GM21526 (cell line): Measurements from ENCODE around the gene ABLIM2.
"Not testable (repeated sequence)": the region's sequence is repeated elsewhere in the genome, so short reads cannot be mapped to it uniquely, and the experiment has no call there.

Experiments used
- ATAC-seq: cut with Tn5 transposase; IDR thresholded peaks from one replicate; pipeline ENCODE4 v1.9.1; 2021; ENCODE audit warnings: moderate library complexity; ENCODE audit not compliant: unreplicated experiment, low FRiP score

Gene ABLIM2

DNA sequence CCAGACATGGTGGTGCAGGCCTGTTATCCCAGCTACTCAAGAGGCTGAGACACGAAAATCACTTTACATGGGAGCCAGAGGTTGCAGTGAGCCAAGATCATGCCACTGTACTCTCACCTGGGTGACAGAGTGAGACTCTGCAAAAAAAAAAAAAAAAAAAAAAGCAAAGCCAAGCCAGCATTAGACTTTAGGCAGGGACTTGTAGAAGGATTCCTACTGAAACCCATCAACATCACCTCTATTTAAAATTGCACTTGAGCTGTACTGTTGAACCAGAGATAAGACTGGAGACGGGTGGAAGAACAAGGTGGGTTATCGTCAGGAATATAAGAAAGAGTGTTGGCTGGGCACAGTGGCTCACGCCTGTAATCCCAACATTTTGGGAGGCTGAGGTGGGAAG lies 203.2 kb downstream of the ABLIM2 start:
- ATAC-seq: no peak

DNA sequence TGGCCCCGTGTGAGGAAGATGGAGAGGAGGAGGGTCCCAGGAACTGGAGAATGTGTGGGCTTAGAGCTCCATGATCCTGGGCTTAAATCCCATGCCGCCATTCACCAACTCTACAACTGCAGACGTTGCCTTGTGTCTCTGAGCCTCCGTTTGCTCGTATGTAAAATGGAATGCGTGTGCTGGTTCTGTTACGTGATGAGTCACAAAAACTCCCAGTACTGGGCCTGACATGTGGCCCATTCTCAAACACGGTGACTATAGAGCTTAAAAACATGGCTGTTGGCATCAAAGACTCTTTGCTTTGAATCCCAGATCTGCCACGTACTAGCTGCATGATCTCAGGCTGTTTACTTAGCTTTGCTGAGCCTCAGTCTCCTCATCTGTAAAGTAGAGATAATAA lies 206.0 kb downstream of the ABLIM2 start:
- ATAC-seq: no peak

DNA sequence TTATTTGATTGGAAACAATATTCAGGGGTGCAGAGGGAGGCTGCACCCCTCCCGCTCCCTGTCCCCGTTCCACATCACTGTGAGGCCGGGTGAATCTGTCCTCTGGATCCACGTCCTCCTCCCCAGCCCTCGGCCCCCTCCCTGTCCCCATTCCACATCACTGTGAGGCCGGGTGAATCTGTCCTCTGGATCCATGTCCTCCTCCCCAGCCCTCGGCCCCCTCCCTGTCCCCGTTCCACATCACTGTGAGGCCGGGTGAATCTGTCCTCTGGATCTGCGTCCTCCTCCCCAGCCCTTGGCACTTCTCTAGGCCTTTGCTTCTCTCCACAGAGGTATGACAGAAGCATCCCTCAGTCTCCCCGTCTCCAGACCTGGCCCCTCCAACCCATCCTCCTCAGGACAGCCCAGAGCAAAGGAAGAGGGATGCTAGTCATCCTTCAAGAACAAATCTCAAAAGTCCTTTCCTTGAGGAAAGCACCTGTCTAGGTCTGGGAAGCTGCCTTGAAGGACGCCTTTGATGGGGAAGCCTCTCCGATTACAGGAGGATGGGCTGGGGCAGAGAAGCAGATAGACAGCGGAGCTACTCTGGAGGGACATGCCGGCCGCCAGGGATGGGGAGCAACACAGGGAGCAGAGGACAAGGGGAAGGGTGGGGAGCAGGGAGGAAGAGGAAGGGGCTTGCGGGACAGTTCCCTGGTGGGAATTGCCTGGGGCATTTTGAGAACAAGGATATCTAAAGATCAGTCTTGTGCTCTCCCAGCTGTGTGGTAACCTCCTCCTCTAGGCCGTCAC lies 208.1 kb downstream of the ABLIM2 start:
- ATAC-seq: no peak

DNA sequence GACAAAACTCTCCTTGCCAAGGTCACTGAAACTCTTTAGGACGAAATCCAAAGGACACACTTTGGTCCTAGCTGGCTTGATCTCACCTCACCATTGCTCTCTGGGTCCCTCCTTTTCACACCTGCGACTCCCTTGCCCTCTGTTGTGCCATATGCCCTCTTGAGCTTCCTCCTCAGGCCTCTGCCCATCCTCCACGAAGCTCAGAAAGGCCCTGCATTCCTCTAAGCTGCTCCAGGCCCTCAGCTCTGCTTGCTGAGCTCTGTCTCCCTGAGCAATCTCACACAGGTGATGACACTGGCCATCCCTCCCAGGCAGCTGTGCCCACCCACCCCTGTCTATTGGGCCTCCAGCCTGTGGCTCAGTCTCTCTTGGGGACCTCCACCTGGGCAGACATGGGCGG lies 208.9 kb downstream of the ABLIM2 start:
- ATAC-seq: no peak

DNA sequence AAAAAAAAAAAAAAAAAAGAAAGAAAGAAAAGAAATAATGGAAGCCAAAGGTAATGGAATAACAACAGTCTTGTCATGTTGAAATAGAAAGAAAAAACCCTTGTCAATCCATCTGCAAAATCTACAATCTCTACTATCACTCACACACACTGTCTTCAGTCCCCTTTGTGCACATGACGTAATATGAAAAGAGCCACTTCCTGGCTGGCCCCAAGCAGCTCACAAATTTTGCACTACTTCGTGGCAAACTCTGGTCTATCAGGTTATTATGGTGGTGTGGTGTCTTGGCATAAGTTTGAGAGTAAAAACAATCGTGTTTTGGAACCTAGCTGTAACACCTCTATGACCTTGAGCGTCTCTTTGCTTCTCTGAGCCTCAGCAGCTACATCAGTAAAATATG lies 210.7 kb downstream of the ABLIM2 start:
- ATAC-seq: no peak

DNA sequence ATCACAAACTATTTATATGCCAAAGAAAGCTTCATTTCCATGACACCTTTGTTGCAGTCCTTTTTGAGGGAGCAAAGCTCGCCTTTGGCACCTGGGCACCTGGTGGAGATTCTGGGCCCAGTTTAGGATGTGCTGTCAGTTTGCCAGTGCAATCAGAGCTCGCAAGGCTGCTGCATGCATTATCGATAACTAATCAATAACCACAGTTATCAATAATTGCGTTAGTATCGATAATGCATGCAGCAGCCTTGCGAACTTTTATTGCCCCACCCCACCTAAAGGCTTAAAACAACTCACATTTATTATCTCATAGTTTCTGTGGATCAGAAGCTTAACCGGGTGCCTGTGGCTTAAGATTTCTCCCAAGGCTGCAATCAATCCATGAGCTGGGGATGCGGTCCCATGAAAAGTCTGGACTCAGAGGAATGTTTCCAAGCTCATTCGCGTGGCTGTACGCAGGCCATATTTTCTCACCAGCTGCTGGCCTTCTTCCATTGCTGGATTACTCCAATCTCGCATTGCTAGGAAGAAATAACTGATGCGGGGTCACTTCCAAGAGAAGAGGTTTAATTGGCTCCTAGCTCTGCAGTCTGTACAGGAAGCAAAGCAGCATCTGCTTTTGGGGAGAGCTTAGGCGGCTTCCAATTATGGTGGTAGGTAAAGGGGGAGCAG lies 212.8 kb downstream of the ABLIM2 start:
- no peak for ATAC-seq

DNA sequence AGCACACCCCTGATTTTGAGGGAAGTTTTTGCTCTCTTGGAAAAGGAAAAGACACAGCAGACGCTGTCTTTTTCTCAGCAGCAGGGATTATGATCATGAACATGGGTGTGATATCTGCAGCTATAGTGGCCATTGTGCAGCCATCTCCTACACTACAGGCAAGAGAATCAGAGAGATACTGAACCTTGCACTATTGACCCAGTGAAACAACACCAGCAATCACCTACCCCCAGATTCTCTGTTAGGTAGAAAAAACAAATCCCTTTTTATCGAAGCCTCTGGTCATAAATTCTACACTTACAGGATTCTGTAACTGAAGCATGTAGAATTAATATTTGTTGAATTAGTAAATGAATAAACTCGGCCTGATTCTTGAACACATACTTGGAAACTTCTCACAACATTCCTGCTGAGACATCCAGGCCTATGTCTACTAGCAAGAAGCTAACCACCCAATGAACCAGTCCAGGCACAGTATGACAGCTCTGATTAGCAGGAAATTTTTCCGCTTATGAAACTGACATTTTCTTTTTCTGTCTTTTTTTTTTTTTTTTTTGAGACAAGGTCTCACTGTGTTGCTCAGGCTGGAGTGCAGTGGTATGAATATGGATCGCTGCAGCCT lies 213.9 kb downstream of the ABLIM2 start:
- ATAC-seq: no peak

DNA sequence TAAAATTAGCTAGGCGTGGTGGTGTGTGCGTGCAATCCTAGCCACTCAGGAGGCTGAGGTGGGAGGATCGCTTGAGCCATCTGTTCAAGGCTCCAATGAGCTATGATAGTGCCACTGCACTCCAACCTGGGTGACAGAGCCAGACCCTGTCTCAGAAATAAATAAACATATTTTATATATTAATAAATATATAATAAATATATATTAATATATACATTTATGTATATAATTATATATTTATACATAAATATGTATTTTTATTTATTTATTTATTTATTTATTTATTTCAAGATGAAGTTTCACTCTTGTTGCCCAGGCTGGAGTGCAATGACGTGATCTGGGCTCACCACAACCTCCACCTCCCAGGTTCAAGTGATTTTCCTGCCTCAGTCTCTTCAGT lies 214.9 kb downstream of the ABLIM2 start:
- not testable (repeated sequence) for ATAC-seq

DNA sequence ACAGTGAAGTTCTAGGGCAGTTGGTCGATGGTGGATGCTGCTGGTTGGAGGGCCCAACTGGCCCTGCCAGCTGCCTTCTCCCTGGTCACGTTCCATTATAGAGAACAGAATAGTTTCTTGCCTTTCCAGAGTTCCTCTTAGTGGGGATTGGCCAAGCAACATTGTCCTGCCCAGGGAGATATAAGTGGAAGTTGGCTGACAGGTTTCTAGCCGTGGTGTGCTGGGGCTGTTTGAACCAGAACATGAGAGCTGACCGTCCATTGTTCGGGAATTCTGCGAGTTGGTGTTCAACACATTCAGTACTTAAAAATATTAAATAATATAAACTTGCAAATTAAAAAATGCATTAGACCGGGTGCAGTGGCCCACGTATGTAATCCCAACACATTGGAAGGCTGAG lies 215.4 kb downstream of the ABLIM2 start:
- no peak for ATAC-seq

DNA sequence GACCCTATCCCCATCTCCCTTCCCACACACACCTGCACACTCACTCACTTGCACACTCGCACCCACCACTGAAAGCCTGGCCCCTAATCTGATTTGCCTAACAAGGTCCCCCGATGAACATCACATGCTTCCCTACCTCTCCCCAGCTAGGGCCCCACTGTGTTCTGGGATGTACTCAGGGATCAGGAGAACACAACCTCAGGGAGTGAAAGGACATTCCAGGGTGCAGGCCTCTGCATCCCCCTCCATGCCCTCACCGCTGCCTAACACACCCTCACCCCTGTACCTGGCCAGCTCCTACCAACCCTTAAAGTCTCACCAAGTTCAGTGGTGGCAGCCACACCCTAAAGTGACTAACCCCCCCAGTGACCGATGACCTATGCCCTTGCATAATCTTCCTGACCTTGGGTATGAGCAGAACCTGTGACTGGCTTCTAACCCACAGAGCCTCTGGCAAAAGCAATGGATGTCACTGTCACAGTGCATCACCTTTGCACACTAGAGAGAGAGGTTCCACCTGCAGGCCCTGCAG lies 216.6 kb downstream of the ABLIM2 start:
- no peak for ATAC-seq

DNA sequence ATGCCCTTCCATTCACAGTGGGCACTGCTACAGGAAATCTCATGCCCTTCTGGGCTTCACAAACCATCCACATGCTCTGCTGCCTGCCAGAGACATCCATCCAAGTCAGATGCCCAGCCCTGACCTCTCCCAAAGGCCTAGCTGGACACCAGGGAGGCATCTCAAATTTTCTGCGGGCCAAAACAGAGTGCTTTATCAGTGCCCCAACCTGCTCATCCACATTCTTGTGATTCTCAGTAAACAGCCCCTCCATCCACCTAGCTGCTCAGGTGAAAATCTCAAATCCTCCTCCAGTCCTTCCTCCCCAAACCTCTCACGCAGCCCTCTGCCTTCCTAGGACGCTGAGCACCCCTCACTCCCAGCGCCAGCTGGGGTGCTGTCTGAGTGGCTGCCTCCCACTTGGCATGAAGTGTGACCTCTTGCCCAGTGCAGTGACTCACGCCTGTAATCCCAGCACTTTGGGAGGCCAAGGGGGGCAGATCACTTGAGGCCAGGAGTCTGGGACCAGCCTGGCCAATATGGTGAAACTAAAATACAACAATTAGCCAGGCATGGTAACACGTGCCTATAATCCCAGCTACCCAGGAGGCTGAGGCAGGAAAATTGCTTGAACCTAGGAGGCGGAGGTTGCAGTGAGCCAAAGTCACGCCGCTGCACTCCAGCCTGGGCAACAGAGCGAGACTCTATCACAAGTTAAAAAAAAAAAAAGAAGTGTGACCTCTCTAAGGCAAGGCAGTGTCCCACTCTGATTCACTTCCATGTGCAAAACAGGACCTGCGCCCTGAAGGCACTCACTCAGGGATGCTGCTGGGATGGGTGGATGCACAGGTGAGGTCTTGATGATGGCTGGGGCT lies 217.3 kb downstream of the ABLIM2 start:
- no peak for ATAC-seq

DNA sequence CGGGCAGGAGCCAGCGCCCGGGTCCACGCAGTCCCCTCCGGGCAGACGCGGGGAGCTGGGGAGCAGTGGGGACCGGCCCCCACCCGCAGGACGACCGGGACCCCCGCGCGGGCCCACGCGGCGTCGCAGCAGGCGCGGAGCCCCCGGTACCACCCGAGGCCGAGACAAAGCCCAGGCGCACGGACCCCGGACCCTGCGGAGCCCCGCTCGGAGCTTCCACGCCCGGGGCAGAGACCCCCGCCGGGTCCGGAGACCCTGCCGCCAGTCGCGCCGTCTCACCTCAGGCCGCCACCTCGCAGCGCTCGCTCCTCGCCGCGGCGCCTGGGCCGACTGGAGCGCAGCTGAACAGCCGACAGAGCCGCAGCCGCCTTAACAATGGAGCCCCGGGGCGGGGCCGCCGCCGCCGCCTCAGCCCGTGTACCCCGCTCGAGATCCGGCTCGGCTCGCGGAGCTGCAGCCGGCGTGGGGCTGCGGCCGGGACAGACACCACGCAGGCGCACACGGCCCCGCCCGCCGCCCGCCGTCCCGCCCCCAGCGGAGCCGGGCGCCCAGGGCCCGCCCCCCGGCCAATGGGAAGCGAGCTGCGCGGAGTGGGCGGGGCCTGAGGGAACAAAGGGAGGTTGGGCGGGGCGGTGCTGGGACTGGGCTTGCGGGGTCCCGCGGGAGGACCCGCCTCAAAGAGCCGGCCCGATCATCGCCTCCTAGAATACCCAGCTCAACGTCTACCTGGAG lies 219.1 kb downstream of the ABLIM2 start, which contains the start of gene AFAP1:
Gene AFAP1 (minus strand): TSS at position 485 of the 732 bp plus-strand sequence. CDS start 67,783 bp downstream, outside the sequence.
- ATAC-seq: peak; percentile 87

DNA sequence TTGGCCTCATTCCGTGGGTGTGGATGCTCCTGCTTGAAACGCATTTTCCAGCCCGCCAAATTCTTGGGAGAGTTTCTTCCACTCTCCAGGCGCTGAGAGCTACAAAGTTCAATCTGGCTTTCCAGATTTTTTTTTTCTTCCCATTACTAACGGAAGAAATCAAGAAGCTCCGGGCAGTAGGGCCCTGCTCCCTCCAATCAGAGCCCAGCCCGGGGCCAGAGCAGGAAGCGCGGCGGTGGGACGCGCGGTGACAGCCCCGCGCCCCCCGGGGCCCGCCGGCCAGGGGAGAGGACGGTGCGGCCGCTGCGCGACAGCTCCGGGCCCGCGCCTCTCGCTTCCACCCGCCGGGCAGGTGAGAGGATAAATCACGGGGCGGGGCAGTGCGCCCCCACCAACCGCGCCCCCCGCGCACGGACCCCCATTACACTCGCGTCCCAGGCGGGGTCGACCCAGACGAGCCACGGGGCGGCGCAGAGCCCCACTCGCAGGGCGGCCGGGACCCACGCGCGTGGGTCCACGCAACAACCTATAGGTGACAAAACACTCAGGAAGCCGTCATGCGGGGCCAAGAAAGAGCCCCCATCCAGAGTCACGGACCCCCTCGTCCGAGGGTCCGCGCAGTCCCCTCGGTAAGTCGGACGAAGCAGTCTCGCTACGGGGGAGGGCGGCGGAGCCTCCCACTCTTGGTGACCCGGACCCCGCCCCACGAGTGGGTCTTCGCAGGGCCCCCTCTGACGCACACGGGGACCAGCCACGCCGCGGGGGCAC lies 219.8 kb downstream of the ABLIM2 start:
- ATAC-seq: no peak

DNA sequence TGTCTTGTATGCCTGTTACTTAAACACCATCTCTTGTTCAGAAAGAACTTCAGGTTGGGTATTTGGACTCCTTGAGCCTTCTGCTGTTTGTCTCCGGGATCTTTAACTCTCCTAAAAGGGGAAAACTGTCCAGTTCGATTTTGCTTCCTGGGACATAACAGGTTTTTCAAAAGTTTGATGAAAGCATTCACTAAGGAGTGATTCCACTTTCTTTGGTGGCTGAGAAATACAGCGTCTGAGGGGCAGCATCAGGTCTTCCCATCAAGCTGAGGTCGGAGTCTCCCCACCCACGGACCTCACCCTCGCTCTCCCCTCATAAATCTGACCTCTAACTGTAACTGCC lies 220.4 kb downstream of the ABLIM2 start:
- no peak for ATAC-seq

DNA sequence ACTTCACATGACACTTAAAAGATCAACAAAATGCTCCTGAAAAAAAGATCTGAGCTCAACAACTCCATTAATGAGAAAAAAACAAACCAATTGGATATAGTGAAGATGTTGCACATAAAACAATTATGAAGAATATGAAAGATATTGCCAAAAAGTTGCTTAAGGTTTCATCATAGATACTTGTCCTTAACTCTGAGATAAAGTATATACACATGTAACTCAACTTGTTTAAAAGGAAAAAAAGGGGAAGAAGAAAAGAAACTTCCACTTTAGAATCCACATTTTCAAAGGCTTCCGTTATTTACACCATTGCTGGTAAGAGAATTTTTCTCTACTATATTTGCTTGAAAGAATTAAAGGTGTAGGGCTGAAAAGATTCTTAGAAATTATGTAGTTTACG lies 221.6 kb downstream of the ABLIM2 start:
- no peak for ATAC-seq

DNA sequence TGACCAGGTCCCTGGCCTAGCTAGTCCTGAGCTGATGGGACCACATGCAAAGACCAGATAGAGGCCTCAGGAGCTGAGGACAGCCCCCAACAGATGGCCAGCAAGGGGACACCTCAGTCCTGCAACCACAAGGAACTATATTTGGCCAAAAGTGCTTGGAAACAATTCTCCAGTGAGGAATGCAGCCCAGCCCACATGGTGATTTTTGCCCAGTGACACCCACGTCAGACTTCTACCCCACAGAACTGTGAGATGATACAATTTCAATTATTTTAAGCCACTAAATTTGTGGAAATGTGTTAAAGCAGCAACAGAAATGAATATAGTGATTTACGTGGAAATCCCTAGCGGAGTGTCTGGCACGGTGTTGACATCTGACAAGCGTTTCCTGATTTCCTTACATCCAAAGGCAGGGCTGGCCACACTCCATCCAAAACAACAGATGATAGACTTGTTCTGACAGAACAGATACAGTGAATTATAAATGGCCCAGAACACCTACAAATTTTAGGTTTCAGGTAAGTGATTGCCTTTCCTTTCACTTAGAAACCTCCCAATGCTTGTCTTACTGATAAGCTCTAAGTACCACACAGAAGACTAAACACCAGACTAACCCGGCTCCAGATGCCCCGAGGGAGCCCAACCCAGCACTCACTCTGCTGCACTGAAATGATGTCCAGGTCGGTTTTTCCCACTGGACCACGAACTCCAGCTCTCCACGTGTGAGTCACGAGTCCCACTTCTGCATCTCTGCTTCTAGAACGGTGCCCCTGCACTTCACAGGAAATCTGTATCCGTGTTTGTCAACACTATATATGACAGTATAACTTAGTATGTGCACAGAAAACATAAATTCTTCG lies 224.7 kb downstream of the ABLIM2 start:
- ATAC-seq: no peak

DNA sequence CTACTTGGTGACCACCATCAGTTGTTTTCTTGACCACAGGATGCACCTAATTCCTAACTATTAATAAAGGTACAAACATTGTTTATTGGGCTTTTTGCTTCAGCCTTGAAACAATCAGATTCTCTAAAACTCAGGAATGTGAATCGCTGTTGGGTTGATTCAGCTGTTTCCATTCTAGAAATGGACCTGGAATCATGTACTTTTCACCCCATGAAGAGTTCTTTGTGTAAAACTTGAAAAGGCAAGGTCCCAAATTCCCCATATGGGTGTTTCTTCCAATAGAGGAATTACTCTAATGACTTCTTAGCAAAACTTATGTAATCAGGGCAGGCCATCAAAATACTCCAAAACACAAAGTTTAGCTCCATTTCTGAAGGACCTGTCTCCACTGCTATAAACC lies 226.3 kb downstream of the ABLIM2 start:
- no peak for ATAC-seq
